Bladder microvascular endothelial cell (primary cell): ENCODE data around the gene VCY1B. TPM values are rescaled to one million over a fixed set of nuclear protein-coding genes. Genes with fewer than 3 reads are reported as not detected.

ENCODE experiments used
- total RNA-seq: library from RNA; depleted of rRNA; stranded (reverse); fragments of >200 nt; gene quantifications from 2 replicates; pipeline ENCODE4 v1.2.3, GENCODE V29; 2014

VCY1B gene
- total RNA-seq, result not detected in 2 replicates

DNA sequence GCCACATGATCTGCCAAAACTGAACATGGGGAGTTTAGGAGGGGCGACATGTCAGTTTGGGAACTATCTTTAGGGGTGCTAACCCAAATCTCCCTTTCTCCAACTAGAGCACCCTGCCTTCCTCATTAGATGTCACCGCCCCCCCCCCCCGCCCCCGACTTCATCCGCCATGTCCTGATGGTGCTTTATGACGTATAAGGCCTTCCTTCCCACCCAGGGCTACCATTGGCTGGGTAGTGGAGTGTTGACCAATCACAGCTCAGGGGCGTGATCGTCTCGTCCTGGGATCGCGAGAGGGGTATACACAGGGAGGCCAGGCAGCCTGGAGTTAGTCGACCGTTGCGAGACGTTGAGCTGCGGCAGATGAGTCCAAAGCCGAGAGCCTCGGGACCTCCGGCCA lies at the start of gene VCY1B:
Gene VCY1B, plus strand, starts transcription at position 301 of the 400 bp plus-strand sequence. Its CDS starts 63 bp downstream, at position 364.

Other genes with a start within 250 kb of the VCY1B start
- not detected in 2 replicates for gene VCY, start 69.8 kb upstream of the VCY1B start, total RNA-seq